ENCODE measurements around the gene PPP1R9A. TPM values are rescaled to one million over a fixed set of nuclear protein-coding genes. Genes with fewer than 3 reads are reported as not detected.

Gene PPP1R9A
- total RNA-seq, 1 experiment from 2014 or later: 6.3 TPM

DNA sequence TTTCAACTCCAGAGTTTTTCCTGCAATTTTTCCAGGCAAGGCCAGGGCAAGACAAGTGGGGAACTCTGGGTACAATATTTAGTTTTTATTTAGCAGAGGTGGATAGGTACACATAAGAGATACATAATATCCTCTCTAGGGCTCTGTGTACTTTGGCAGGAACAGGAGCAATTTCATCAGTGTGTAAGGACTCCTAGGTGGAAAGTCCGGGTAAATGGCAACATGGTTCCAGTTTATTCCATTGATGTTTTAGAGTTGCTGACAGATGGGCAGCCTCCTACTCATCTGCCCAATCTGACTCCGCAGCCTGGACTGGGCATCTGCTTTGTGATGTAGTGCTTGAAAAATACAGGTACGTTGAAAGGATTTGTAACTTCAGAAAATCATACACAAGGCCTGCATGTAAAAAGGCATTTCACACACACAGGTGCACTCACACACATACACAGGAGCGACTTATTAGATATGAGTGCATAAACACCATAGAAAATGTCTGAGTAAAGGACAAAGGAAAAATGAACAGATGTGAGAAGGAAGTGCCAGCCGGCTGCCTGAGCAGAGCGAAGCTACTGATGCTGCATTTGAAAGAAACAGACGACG lies 411.2 kb downstream of the PPP1R9A start:
- no peak for TF ChIP-seq CTCF (IDR thresholded peaks at IDR 0.05; ENCODE audit: unreplicated experiment)
- peaks cover 5% of the 10 kb centered on the region for H3K9me3 Mint-ChIP-seq (ENCODE audit: unreplicated experiment)
- no peak overlapping the region for H3K4me3 Mint-ChIP-seq (ENCODE audit: unreplicated experiment)
- peaks cover 24% of the 10 kb centered on the region for H3K27me3 Mint-ChIP-seq (ENCODE audit: insufficient read depth, unreplicated experiment)
- POLR2A ChIA-PET: no interaction called here
- CTCF ChIA-PET: no interaction called here
- no peaks in the 10 kb centered on the region for H3K4me1 Mint-ChIP-seq (ENCODE audit: insufficient read depth, unreplicated experiment)
- no TSS peak for BruUV-seq (replicated peaks)
- intact Hi-C loops (cut with micrococcal nuclease): no loop called here
- H3K36me3 Mint-ChIP-seq (ENCODE audit: insufficient read depth, unreplicated experiment): no peaks in the 10 kb centered on the region
- no peak for DNase-seq (ENCODE audit: unreplicated experiment)
- no peak overlapping the region for H3K27ac Mint-ChIP-seq (ENCODE audit: low read depth, unreplicated experiment)

DNA sequence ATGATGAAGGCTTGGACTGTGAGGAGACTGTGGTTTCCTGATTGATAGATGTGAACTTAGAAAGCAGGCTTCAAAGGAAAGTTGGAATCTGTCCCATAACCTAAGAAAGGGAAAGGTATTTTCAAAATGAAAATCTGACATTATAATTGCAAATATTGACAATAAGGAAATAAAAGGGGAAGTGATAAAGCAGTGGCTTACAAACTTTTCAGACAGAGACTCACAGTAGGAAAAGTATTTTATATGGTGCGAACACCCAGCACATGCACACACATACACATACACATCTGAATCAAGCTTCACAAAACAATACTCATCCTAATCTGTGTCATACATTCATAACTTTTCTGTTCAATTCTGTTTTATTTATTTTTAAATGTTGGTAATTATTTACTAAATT lies 412.2 kb downstream of the PPP1R9A start:
- ChIA-PET POLR2A (no interaction called here), CTCF (no interaction called here)
- no peak for TF ChIP-seq CTCF (IDR thresholded peaks at IDR 0.05; ENCODE audit: unreplicated experiment)
- no TSS peak for BruUV-seq (replicated peaks)
- H3K4me3 Mint-ChIP-seq (ENCODE audit: unreplicated experiment): no peak overlapping the region
- no peak for DNase-seq (ENCODE audit: unreplicated experiment)
- H3K4me1 Mint-ChIP-seq (ENCODE audit: insufficient read depth, unreplicated experiment): no peaks in the 10 kb centered on the region
- intact Hi-C loops (cut with micrococcal nuclease): no loop called here
- H3K27me3 Mint-ChIP-seq (ENCODE audit: insufficient read depth, unreplicated experiment): peaks cover 14% of the 10 kb centered on the region
- H3K36me3 Mint-ChIP-seq (ENCODE audit: insufficient read depth, unreplicated experiment): no peaks in the 10 kb centered on the region
- H3K27ac Mint-ChIP-seq (ENCODE audit: low read depth, unreplicated experiment): no peak overlapping the region
- no peaks in the 10 kb centered on the region for H3K9me3 Mint-ChIP-seq (ENCODE audit: unreplicated experiment)

- Mint-ChIP-seq H3K4me1 (ENCODE audit: insufficient read depth, unreplicated experiment) (no peaks in the 10 kb centered on the region), H3K9me3 (ENCODE audit: unreplicated experiment) (peaks cover under 1% of the 10 kb centered on the region), H3K27ac (ENCODE audit: low read depth, unreplicated experiment) (no peak overlapping the region), H3K27me3 (ENCODE audit: insufficient read depth, unreplicated experiment) (peaks cover 14% of the 10 kb centered on the region), H3K4me3 (ENCODE audit: unreplicated experiment) (no peak overlapping the region), H3K36me3 (ENCODE audit: insufficient read depth, unreplicated experiment) (no peaks in the 10 kb centered on the region)
- CTCF ChIA-PET: no interaction called here
- BruUV-seq (replicated peaks): no TSS peak
- no peak for TF ChIP-seq CTCF (IDR thresholded peaks at IDR 0.05; ENCODE audit: unreplicated experiment)
- intact Hi-C loops (cut with micrococcal nuclease): no loop called here
- DNase-seq (ENCODE audit: unreplicated experiment): no peak
- POLR2A ChIA-PET: no interaction called here
Observed at GRCh38 chr7:95320651-95321050, 413.3 kb downstream of the PPP1R9A start.

DNA sequence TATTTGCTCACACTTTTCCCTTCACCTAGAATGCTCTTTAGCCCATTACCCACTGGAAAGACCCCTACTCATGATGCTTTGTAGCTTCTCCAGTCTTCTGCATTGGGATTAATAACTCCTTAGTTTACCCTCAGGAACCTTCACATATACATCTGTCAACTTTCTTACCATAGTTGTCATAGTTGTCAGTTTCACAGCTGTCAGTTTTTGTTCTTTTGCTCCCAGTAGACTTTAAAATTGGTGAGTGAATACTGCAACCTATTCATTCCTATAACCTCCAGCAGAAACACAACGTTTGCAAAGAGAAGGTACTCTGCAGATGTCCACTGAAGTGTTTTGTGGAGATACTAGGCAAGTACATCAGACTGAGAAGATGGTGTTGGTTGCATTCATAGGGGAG lies 414.3 kb downstream of the PPP1R9A start:
- no peak for DNase-seq (ENCODE audit: unreplicated experiment)
- H3K36me3 Mint-ChIP-seq (ENCODE audit: insufficient read depth, unreplicated experiment): no peaks in the 10 kb centered on the region
- POLR2A ChIA-PET: interaction anchor here (0.6 kb wide), 1 partner anchor 21 kb away, joined by 3 read pairs; no protein-coding TSS in a partner anchor
- intact Hi-C loops (cut with micrococcal nuclease): no loop called here
- no peak for TF ChIP-seq CTCF (IDR thresholded peaks at IDR 0.05; ENCODE audit: unreplicated experiment)
- H3K27ac Mint-ChIP-seq (ENCODE audit: low read depth, unreplicated experiment): no peak overlapping the region
- H3K4me1 Mint-ChIP-seq (ENCODE audit: insufficient read depth, unreplicated experiment): no peaks in the 10 kb centered on the region
- H3K4me3 Mint-ChIP-seq (ENCODE audit: unreplicated experiment): no peak overlapping the region
- H3K27me3 Mint-ChIP-seq (ENCODE audit: insufficient read depth, unreplicated experiment): peaks cover 18% of the 10 kb centered on the region
- CTCF ChIA-PET: interaction anchor here (0.7 to 0.9 kb wide), 2 partner anchors 872 to 983 kb away, joined by 3 read pairs; no protein-coding TSS in a partner anchor
- peaks cover 9% of the 10 kb centered on the region for H3K9me3 Mint-ChIP-seq (ENCODE audit: unreplicated experiment)
- no TSS peak for BruUV-seq (replicated peaks)
